GM18870 (cell line): ENCODE results near the gene RACK1.
A peak's percentile ranks its signal among the peaks of the same experiment; 100 is the strongest.
"Not testable (repeated sequence)": the region's sequence is repeated elsewhere in the genome, so short reads cannot be mapped to it uniquely, and the experiment has no call there.

ENCODE experiments used
- ATAC-seq: cut with Tn5 transposase; IDR thresholded peaks from one replicate; pipeline ENCODE4 v1.9.1; 2021; ENCODE audit warnings: moderate library complexity; ENCODE audit not compliant: unreplicated experiment

Gene RACK1

DNA sequence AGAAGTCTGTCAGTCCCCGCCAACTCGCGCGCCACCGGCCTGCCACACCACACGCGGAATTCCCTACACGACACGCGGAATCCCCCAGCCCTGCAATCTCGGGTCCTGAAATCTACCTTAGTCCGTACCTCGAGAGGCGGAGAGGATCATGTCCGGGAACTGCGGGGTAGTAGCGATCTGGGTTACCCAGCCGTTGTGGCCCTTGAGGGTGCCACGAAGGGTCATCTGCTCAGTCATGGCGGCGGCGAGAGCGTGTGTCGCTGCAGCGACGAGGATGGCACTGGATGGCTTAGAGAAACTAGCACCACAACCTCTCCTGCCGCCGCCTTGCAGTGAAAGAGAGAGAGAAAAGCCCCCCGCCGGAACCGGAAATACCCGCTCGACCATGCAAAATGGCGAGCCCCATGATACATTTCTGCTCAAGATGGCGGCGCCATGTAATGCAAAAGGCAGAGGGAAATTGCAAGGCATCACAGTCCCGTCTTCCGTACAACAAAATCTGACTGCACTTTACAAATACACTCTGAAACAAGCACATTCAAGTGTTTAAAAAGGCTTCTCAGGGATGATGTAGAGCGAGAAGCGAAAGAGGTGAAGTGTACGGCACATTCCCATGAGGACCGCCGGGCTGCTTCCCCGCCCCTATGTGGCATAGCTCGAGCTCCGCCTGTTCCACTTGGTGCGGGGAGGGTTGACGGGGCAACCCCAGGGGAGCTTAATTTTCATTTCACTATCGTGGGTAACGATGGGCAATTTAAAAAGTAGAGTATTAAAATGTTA, at the start of gene RACK1:
Gene RACK1 (minus strand): TSS at position 343 of the 780 bp plus-strand sequence. CDS start 106 bp downstream, at position 237.
- ATAC-seq, result peak; percentile 76

GRCh38 chr5:181287331-181287730, 43.6 kb upstream of the RACK1 start:
- ATAC-seq, result not testable (repeated sequence)

DNA sequence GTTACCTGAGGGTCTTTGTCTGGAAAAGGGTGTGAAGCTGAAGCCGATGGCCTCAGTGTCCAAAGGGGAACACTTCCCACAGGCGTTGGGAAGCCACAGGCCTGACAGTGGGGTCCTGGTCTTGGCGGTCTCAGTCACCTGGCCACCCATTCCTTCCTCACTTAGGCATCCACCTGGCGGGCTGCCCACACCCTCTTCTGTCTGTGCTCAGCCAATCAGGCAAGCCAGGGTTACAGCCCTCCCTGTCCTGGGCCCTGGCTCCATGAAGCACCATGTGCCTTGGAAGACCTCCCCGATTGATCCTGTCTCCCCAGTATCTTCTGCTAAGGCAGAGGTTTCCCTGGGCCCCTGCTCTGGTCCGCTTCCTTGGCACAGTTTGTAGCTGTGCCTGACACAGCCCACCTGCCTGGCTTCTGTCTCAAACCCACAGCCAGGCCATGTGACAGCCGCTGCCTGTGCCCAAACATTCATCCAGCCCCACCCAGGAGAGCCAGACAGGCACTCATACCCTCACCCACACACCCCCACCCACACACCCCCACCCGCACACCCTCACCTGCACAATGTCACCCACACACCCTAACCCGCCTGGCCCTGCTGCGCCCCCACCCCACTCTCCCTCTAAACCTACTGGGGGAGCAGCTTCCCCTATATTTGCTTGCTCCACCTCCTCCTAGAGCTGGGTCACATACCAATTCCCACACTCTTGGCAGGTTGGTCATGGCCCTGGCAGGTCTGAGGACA, 42.4 kb upstream of the RACK1 start:
- not testable (repeated sequence) for ATAC-seq

GRCh38 chr5:181283841-181284755, 40.4 kb upstream of the RACK1 start:
- ATAC-seq, result not testable (repeated sequence)

DNA sequence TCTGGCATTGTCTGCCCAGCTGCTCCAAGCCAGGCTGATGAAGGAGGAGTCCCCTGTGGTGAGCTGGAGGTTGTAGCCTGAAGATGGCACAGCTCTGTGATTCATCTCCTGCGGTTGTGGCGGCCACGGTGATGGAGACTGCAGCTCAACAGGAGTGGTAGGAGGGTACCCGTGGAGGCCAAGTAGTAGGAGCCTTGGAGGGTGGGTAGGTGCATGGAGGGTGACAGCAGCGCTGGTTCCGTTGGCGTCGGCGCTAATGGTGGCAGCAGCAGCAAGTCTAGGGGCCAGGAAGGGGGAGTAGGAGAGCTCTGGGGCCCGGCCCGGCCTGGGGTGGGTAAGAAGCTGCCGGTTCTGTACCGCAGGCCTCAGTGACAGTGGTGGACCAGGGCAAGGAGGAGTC, 39.6 kb upstream of the RACK1 start:
- no peak for ATAC-seq

GRCh38 chr5:181282874-181283273, 39.2 kb upstream of the RACK1 start:
- no peak for ATAC-seq

GRCh38 chr5:181282415-181282814, 38.7 kb upstream of the RACK1 start:
- ATAC-seq, result not testable (repeated sequence)

GRCh38 chr5:181281984-181282316, 38.2 kb upstream of the RACK1 start:
- ATAC-seq, result no peak

DNA sequence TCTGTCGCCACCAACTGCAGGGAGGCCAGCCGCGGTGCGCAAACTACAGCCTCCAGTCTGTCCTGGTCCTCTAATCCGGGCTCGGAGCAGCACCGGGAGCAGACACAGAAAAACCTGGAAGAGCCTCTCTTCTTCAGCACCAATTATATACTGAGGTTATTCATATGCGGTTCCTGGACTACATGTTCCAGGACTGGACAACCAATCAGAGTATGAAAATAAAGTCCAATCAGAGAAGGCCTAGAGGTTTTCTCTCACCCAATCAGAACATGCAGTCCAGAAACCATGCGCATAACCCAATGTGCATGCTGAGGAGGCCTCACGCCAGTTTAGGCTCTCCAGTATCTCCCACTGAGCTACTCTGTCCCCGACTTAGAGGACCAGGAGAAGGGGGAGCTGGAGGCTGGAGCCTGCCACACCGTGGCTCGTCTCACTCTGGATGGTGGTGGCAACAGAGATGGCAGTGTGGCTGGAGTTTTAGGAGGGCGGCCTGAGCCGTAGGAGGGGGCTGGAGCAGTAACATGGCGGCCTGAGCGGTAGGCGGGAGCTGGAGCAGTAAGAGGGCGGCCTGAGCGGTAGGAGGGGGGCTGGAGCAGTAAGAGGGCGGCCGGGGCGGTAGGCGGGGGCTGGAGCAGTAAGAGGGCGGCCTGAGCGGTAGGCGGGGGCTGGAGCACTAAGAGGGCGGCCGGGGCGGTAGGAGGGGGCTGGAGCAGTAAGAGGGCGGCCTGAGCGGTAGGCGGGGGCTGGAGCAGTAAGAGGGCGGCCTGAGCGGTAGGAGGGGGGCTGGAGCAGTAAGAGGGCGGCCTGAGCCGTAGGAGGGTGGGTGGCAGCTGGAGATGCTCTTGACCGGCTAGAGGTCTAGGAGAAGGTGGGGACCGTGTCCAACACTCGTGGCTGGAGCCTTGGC, 37.6 kb upstream of the RACK1 start:
- ATAC-seq, result no peak

DNA sequence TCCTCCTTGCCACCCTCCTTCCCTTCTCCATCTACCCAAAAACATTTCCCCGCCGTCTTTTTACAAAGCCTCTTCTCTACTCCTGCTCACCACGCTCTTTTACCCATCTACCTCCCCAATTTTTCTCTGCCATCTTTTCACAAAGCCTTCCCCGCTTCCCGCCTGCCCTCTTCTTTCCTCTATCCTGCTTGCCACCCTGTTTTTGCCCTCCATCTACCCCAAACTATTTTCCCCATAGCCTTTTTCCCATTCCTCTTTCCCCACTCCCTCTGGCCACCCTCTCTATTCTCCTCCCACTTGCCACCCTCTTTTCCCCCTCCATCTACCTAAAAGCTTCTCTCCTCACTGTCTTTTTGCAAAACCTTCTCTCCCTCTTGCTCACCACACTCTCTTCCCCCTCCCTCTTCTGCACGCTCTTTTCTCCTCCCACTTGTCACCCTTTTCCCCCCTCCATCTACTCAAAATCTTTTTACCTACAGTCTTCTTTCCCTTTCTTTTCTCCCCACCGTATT, 36.6 kb upstream of the RACK1 start:
- ATAC-seq, result no peak

DNA sequence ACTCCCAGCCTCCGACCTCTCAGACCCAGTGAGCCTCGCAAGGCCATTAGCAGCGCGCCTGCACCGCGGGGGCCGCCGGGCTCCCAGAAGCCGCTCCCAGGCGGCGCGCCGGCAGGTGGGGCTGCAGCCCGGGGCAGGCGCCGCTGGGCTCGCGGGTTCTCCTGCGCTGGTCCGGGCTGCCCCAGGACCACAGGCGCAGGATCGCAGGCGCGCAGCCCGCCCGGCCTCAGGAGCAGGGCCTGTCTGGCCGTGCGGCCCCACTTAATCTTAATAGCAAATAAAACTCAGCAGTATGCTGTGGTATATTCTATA, 29.7 kb upstream of the RACK1 start:
- ATAC-seq, result not testable (repeated sequence)

GRCh38 chr5:181271081-181271480, 27.4 kb upstream of the RACK1 start:
- no peak for ATAC-seq

DNA sequence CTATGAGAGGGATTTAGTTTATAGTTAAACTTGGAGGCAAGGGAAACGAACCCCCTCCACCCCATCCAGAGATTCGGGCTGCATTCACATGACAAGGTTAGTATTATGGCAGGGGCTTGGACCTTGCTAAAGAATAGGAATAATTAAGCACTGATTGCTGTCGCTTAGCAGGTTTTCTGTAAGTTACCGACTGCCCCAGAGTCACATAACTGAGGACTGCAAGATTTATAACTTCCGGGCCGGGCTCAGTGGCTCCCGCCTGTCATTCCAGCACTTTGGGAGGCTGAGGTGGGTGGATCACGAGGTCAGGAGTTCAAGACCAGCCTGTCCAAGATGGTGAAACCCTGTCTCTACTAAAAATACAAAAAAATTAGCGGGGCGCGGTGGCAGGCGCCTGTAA, 24.2 kb upstream of the RACK1 start:
- not testable (repeated sequence) for ATAC-seq

DNA sequence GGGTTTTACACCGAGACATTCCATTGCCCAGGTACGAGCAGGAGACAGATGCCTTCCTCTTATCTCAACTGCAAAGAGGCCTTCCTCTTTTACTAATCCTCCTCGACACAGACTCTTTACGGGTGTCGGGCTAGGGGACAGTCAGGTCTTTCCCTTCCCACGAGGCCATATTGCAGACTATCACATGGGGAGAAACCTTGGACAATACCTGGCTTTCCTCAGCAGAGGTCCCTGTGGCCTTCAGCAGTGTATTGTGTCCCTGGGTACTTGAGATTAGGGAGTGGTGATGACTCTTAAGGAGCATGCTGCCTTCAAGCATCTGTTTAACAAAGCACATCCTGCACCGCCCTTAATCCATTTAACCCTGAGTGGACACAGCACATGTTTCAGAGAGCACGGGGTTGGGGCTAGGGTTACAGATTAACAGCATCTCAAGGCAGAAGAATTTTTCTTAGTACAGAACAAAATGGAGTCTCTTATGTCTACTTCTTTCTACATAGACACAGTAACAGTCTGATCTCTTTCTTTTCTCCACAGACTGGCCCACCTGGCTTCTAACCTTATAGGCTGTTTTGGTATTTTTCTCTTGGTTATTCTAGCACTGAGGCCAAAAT, 23.7 kb upstream of the RACK1 start:
- not testable (repeated sequence) for ATAC-seq

DNA sequence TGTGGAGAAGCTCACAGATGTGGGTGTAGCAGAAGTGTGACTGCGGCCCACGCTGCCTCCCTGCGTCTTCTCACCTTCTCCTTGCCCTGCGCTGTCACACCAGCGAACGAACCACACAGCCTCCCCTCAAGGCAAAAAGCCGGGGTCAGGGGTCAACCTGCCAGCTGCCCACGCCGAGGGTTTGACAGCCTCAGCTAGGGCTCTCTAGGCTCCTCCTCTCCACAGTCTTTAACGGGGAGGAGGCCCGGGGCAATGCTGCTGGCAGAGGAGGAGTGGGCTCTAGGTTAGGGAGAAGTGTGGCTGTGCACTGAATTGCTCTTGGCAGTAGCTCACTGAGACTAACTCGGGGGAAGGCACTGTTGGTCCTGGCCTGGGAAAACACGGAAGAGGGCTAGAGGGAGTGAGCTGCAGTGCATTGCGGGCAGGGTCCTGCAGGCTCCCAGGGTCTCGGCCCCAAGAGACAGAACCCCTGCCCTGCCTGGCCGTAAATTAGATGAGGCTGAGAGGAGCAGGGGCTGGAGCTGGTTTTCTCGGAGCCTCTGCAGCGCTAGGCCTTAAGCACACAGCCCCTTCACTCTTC, 21.5 kb upstream of the RACK1 start:
- ATAC-seq, result no peak

DNA sequence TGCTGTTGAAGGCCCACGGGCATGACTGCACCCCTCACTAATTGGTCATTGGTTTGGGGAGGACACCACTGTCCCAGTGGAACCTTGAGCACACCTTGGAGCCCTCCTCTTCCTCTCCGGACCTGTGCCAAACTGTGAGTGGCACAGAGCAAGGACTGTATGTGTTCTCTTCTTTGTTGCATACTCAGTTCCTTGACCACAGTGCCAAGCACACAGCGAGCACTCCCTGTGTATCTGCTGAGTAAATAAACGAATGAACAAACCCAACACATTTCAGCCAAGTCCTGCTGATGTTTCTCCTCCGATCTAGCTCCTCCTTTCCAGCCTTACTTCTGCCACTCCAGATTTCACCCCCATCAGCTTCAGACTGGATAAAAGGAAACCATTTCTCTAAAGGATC, 19.9 kb upstream of the RACK1 start:
- ATAC-seq, result no peak

- peak; percentile 45 for ATAC-seq
Measured at GRCh38 chr5:181261320-181262049, 17.8 kb upstream of the RACK1 start.

DNA sequence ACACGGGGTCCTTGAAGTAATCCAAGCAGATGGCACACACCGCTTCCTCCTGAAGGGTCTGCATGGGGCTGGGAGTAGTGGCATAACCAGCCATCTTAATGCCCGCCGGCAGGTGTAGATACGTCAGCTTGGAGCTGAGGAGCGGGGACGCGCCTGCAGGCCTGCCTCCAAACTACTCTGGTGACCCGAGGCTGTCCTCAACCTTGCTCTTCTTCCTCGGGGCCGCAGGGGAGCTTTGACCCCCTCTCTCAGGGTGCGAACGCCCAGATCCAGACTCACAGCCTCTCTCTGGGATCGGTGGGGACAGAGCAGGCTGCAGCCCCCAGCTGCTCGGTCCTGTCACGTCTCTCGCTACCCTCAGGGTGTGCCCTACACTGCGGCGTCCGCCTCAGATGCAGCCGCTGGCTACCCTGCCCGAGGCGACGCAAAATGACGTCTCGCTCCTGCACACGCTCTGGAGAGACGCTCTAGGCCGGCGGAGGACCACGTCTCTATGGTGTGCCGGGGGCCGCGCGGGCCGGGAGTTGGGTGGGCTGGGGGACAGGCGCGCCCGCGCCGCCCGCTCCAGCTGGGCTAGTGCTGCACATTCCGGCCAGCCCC, 17.1 kb upstream of the RACK1 start, which contains the start of gene TRIM52:
Gene TRIM52 (minus strand): TSS at position 424 of the 600 bp plus-strand sequence. CDS start 330 bp downstream, at position 94.
- peak; percentile 58 for ATAC-seq
